Brain microvascular endothelial cell (primary cell): ENCODE results near the gene IL5RA.

Experiments used
- DNase-seq: peaks from one replicate; pipeline ENCODE4 v3.0.0-alpha.2; 2020
- H3K27ac ChIP-seq: fragments of 250-450 bp; sonication (Bioruptor Pico); 2 replicates; pipeline ENCODE4 v1.5.1; 2020; ENCODE audit warnings: mild to moderate bottlenecking, moderate library complexity
- H3K27me3 ChIP-seq: fragments of 250-450 bp; sonication (Bioruptor Pico); replicated peaks from 2 replicates; pipeline ENCODE4 v1.5.1; 2020; ENCODE audit warnings: mild to moderate bottlenecking
- H3K36me3 ChIP-seq: fragments of 250-450 bp; sonication (Bioruptor Pico); replicated peaks from 2 replicates; pipeline ENCODE4 v1.5.1; 2020; ENCODE audit warnings: mild to moderate bottlenecking
- H3K4me3 ChIP-seq: 2 replicates; pipeline ENCODE4 v1.5.1; 2011; ENCODE audit warnings: low read depth, mild to moderate bottlenecking, control low read depth, low read length, moderate library complexity
- CTCF ChIP-seq: IDR thresholded peaks from 2 replicates; pipeline ENCODE4 v1.5.1; 2011; ENCODE audit warnings: low read depth, mild to moderate bottlenecking, moderate library complexity, low read length, control low read depth, inconsistent platforms; ENCODE audit errors: missing control alignments
- in situ Hi-C: cut with HindIII; loops from 2 replicates; pipeline ENCODE4 v1.10.0; 2017; ENCODE audit warnings: low sequenced_read_pairs, low pct_ligation_motif_present

Gene IL5RA

GRCh38 chr3:3127432-3128010 is 17.3 kb upstream of the IL5RA start:
- TF ChIP-seq CTCF: no peak
- peaks cover 13% of the 10 kb centered on the region for H3K36me3 ChIP-seq
- peak overlapping the region; percentile 85 for H3K4me3 ChIP-seq
- H3K27me3 ChIP-seq: no peaks in the 10 kb centered on the region
- in situ Hi-C loops: no loop called here
- DNase-seq: no peak
- peak overlapping the region; percentile 92 for H3K27ac ChIP-seq

- no peak for TF ChIP-seq CTCF
- Histone ChIP-seq H3K36me3 (peaks cover 13% of the 10 kb centered on the region), H3K4me3 (peak within 1 kb of the TSS; percentile 85), H3K27me3 (no peaks in the 10 kb centered on the region), H3K27ac (peak within 1 kb of the TSS; percentile 92)
- DNase-seq: peak; percentile 88
- in situ Hi-C loops: no loop called here
These were observed 16.6 kb upstream of the IL5RA start, which contains the start of gene TRNT1 for GRCh38 chr3:3126477-3127431. Gene TRNT1 (plus strand): TSS chr3:3126940. CDS start chr3:3129041, 2,101 bp downstream.

- peak overlapping the region; percentile 85 for H3K4me3 ChIP-seq
- TF ChIP-seq CTCF: no peak
- peak overlapping the region; percentile 92 for H3K27ac ChIP-seq
- peaks cover 10% of the 10 kb centered on the region for H3K36me3 ChIP-seq
- no peak for DNase-seq
- in situ Hi-C loops: no loop called here
- H3K27me3 ChIP-seq: no peaks in the 10 kb centered on the region
These were observed 15.8 kb upstream of the IL5RA start for GRCh38 chr3:3125977-3126376.

- TF ChIP-seq CTCF: no peak
- no peak for DNase-seq
- Histone ChIP-seq H3K27me3 (no peaks in the 10 kb centered on the region), H3K4me3 (no peak overlapping the region), H3K27ac (no peak overlapping the region), H3K36me3 (no peaks in the 10 kb centered on the region)
- in situ Hi-C loops: no loop called here
These were observed 9.2 kb upstream of the IL5RA start for GRCh38 chr3:3119393-3119851.

- TF ChIP-seq CTCF: no peak
- in situ Hi-C loops: no loop called here
- Histone ChIP-seq H3K27me3 (no peaks in the 10 kb centered on the region), H3K27ac (no peak overlapping the region), H3K36me3 (no peaks in the 10 kb centered on the region), H3K4me3 (no peak overlapping the region)
- no peak for DNase-seq
These were observed 7.5 kb upstream of the IL5RA start for GRCh38 chr3:3117651-3118050.
